Gastroesophageal sphincter (tissue), 4 donors: ENCODE measurements around the gene RBM6. TPM values are rescaled to one million over a fixed set of nuclear protein-coding genes. Genes with fewer than 3 reads are reported as not detected.

Experiments
- ATAC-seq: fragments of 150-250 bp; one replicate; pipeline ENCODE4 v1.9.1; 2016; ENCODE audit warnings: mild to moderate bottlenecking, moderate library complexity
- H3K27ac ChIP-seq, 4 donors: fragments of 200-600 bp; sonication (generic) in 3 of 4; 1 replicate in 3 of 4; 2 replicates in 1 of 4; pipeline ENCODE4 v1.5.1; 2016 to 2019
- H3K27me3 ChIP-seq: fragments of 200-600 bp; sonication (generic); one replicate; pipeline ENCODE4 v1.5.1; 2019
- H3K36me3 ChIP-seq, 2 donors: fragments of 200-600 bp; sonication (generic); one replicate each; pipeline ENCODE4 v1.5.1; 2019; ENCODE audit warnings: control low read depth in 1 of 2
- H3K4me1 ChIP-seq, 3 donors: fragments of 200-600 bp; sonication (generic); 1 replicate in 2 of 3; 2 replicates in 1 of 3; pipeline ENCODE4 v1.5.1; 2016 to 2019; ENCODE audit warnings: control low read depth in 2 of 3
- H3K4me3 ChIP-seq, 2 donors: fragments of 200-600 bp; sonication (generic); one replicate each; pipeline ENCODE4 v1.5.1; 2019; ENCODE audit warnings: mild to moderate bottlenecking in 1 of 2, moderate library complexity in 1 of 2
- H3K9me3 ChIP-seq, 3 donors: fragments of 200-600 bp; sonication (generic); one replicate each; pipeline ENCODE4 v1.5.1; 2017 to 2019; ENCODE audit warnings: control low read depth in 2 of 3
- EP300 ChIP-seq: sonication (generic); formaldehyde crosslinking; IDR thresholded peaks from one replicate; pipeline ENCODE4 v1.6.1; 2017; ENCODE audit warnings: antibody characterized with exemption, mild to moderate bottlenecking
- POLR2A ChIP-seq, 2 donors: fragments of 450-650 bp; IDR thresholded peaks; one replicate each; pipeline ENCODE4 v1.6.1; 2017; ENCODE audit warnings: antibody characterized with exemption in 2 of 2, mild to moderate bottlenecking in 2 of 2, moderate library complexity in 1 of 2
- POLR2AphosphoS5 ChIP-seq: sonication (generic); formaldehyde crosslinking; IDR thresholded peaks from one replicate; pipeline ENCODE4 v1.6.1; 2017; ENCODE audit warnings: antibody characterized with exemption
- WGBS, 2 donors: methylation state at CpG; one replicate each; pipeline ENCODE4 v1.1.5; 2018; ENCODE audit warnings: low coverage in 1 of 2; 5-methylcytosine and 5-hydroxymethylcytosine counted together
- total RNA-seq, 4 donors: library from RNA; depleted of rRNA; stranded (reverse); fragments of >200 nt; gene quantifications; one replicate each; pipeline ENCODE4 v1.1.0, GENCODE V29; 2016
- TF ChIP-seq, protein P1 (sequence below), 4 experiments: fragments of 200-600 bp in 2 of 4; fragments of 450-650 bp in 2 of 4; sonication (generic) in 1 of 4; IDR thresholded peaks; one replicate each; pipeline ENCODE4 v1.5.1; 2017 to 2019; ENCODE audit warnings: antibody characterized with exemption in 4 of 4, mild to moderate bottlenecking in 2 of 4, moderate library complexity in 2 of 4

The RBM6 gene
- total RNA-seq, 4 donors from 2014 or later, result 39.0 to 135 (median 84.2) TPM

DNA sequence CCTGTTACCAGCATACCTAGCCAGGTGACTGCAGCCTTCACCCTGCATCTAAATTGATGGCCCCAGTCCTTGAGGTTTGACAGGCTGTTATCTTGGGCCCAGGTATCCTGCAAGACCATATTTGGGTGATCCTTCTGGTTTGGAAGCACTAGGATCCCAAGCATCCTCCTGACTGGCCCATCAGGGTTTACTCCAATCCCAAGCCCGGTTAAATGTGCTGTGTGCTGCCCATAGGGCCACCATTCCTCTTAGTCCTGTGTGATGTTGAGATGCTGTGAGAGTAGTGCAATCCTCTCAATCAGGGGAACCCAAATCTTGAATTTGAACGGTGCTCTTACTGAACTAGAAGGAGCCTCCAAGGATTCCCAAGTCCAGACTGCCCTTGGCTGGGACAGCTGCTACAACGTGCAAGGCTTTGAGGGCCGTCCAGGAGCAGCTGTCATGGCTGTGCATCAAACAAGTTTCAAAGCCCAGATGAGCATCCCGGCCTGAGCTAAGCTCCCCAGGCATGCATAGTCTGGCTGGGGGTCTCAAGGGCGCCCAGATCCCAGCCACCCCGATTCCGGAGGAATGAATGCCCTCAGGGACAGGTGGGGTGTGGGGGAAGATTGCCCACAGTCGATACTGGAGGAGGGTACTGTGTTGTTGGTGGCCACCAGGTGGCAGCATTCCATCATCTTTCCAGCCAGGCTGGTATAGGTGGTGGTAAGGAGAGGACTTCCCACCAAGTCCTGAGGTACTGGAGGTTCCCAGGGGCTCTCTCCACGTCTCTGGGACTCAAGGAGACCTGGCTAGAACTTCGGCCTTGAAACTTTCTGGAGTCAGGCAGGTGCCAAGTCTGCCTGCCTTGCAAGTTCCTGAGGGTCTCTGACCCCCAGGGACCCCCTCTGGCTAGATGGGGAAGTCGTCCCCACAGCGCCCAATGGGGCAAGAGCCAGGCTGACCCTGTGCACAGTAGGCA, 181.4 kb downstream of the RBM6 start:
- H3K27me3 ChIP-seq, result no peaks in the 10 kb centered on the region
- H3K4me3 ChIP-seq, result no peak overlapping the region
- H3K36me3 ChIP-seq, result peaks cover 0 to 52% of the 10 kb centered on the region in 2 donors
- ATAC-seq, result peak; percentile 73
- H3K27ac ChIP-seq, result peak overlapping the region in 2 of 4 donors; percentile 29 to 31
- TF ChIP-seq EP300, result no peak
- TF ChIP-seq POLR2AphosphoS5, result peak; percentile 44
- TF ChIP-seq, protein P1, sequence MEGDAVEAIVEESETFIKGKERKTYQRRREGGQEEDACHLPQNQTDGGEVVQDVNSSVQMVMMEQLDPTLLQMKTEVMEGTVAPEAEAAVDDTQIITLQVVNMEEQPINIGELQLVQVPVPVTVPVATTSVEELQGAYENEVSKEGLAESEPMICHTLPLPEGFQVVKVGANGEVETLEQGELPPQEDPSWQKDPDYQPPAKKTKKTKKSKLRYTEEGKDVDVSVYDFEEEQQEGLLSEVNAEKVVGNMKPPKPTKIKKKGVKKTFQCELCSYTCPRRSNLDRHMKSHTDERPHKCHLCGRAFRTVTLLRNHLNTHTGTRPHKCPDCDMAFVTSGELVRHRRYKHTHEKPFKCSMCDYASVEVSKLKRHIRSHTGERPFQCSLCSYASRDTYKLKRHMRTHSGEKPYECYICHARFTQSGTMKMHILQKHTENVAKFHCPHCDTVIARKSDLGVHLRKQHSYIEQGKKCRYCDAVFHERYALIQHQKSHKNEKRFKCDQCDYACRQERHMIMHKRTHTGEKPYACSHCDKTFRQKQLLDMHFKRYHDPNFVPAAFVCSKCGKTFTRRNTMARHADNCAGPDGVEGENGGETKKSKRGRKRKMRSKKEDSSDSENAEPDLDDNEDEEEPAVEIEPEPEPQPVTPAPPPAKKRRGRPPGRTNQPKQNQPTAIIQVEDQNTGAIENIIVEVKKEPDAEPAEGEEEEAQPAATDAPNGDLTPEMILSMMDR (IDR thresholded peaks at IDR 0.05), result peak in 3 of 4 experiments; percentile 84 to 86 (median 85)
- H3K4me1 ChIP-seq, result peaks cover 0 to 46% (median 21%) of the 10 kb centered on the region in 3 donors
- 0% methylated on average over 3 of the region's 13 CpGs; no CpG with 5 or more reads in 1 of the 2 donors for WGBS, 2 donors
- no peaks in the 10 kb centered on the region for H3K9me3 ChIP-seq

DNA sequence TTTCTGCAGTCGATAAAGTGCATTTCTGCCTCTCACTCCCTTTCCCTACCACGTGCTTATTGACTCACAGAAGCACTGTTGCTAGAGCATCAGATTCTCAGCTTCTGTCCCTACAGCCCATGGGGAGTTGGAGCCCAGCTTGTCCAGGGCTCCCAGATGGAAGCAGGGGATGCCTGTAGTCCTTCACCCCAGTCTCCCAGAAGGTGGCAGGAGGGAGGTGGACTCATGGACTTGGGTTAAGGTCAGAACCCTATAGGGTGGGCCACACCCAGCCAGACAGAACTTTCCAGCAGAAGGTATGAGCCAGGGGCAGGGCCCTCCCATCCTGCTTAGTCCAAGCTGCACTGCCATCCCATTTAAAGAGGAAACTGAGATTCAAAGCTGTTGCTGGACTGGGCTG, 182.1 kb downstream of the RBM6 start:
- Histone ChIP-seq H3K36me3 (peaks cover 0 to 45% of the 10 kb centered on the region in 2 donors), H3K4me3 (no peak overlapping the region), H3K4me1 (peaks cover 0 to 54% (median 26%) of the 10 kb centered on the region in 3 donors), H3K9me3 (no peaks in the 10 kb centered on the region), H3K27me3 (no peaks in the 10 kb centered on the region), H3K27ac (peak overlapping the region in 1 of 4 donors; percentile 19)
- TF ChIP-seq EP300 (no peak), POLR2AphosphoS5 (no peak), POLR2A (IDR thresholded peaks at IDR 0.05) (no peak)
- TF ChIP-seq, protein P1 (IDR thresholded peaks at IDR 0.05), result no peak
- ATAC-seq, result no peak
- WGBS, 2 donors, result no CpG with 5 or more reads among the region's 2 CpGs

DNA sequence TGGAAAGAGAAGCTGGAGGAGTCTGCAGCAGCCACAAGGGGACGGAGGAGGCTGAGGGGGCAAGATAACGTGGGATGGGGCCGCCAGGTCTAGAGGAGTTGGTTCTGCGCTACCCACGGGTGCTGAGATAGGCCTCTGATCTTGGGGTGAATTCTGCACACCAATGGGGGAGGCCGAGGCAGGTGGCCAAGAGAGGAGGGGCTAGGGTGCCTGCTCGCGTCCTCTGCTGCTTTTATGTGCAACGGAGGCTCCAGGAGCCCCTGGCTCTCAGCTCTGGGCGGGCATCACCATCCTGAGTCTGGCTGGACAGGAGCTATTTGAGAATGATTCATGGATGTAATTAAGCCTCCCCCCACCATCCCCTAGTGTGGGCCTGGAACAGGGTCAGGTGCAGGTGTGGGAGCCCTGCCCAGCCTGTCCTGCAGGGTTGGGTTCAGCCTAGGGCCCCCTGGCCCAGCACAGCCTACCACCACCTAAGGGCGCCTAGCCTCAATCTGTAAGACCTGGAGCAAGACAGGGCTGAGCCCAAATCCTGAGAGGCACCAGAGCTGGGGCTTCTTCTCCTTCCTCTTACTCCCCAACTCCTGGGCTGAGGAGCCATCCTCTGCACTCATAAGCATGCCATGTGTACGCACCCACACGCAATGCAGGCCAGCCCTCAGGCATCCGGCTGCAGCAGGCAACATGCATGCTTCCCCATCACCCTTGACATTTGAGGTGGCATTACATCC, 182.9 kb downstream of the RBM6 start:
- H3K9me3 ChIP-seq, result no peaks in the 10 kb centered on the region
- no peaks in the 10 kb centered on the region for H3K27me3 ChIP-seq
- no peak overlapping the region for H3K4me3 ChIP-seq
- no peak overlapping the region for H3K27ac ChIP-seq
- TF ChIP-seq POLR2A (IDR thresholded peaks at IDR 0.05) (no peak), EP300 (no peak), POLR2AphosphoS5 (no peak)
- TF ChIP-seq, protein P1 (IDR thresholded peaks at IDR 0.05), result no peak
- H3K4me1 ChIP-seq, result peaks cover 0 to 61% (median 26%) of the 10 kb centered on the region in 3 donors
- 84 to 91% methylated on average over 5 to 7 of the region's 14 CpGs for WGBS, 2 donors
- H3K36me3 ChIP-seq, result peaks cover 0 to 37% of the 10 kb centered on the region in 2 donors
- no peak for ATAC-seq

DNA sequence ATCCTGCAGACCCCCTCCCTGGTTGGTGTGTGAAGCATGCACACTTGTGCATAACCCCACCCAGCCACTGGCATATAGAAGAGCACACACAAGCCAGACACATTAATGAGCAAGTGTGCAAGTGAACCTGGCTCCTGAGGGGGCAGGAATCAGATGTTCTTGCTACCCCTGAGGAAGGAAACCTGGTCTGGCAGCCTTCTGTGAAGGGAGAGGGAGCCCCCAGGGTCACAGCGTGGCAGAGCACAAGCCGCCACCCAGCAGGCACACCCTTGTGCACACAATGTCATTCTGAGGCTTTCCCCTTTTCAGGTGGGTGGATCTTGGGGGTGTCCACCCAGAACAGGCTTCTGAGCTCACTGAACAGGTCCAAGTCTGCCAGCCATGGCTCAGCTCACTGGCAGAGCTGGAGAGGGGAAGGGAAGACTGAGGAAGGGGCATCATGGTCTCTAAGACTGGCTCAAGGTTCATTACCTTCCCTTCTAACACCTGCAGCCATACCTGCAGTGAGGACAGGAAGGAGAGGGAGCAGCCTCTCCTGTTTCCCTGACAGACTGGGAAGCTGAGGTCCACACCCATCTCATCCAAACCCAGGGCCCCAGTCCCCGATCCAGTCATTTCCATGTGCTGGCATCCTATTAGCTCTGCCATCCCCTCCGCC, 183.6 kb downstream of the RBM6 start:
- WGBS, 2 donors, result 64 to 81% methylated on average over 2 to 3 of the region's 4 CpGs
- TF ChIP-seq POLR2AphosphoS5 (no peak), POLR2A (IDR thresholded peaks at IDR 0.05) (no peak), EP300 (no peak)
- TF ChIP-seq, protein P1 (IDR thresholded peaks at IDR 0.05), result no peak
- peaks cover 0 to 62% (median 26%) of the 10 kb centered on the region in 3 donors for H3K4me1 ChIP-seq
- peaks cover 0 to 30% of the 10 kb centered on the region in 2 donors for H3K36me3 ChIP-seq
- ATAC-seq, result no peak
- H3K27ac ChIP-seq, result no peak overlapping the region
- no peak overlapping the region for H3K4me3 ChIP-seq
- H3K9me3 ChIP-seq, result no peaks in the 10 kb centered on the region
- H3K27me3 ChIP-seq, result no peaks in the 10 kb centered on the region
